B cell (primary cell): ENCODE results near the gene TOM1L1.

ENCODE experiments used
- CTCF ChIP-seq: fragments of 200-600 bp; IDR thresholded peaks from one replicate; pipeline ENCODE4 v1.8.0; 2022; ENCODE audit warnings: antibody characterized with exemption, mild to moderate bottlenecking
- EZH2 ChIP-seq: IDR thresholded peaks from 2 replicates; pipeline ENCODE4 v1.6.1; 2012; ENCODE audit warnings: borderline replicate concordance, low read depth, mild to moderate bottlenecking, moderate library complexity, low read length; ENCODE audit not compliant: insufficient read depth, poor library complexity, severe bottlenecking

GRCh38 chr17:54881255-54881972 is 19.2 kb upstream of the TOM1L1 start:
- TF ChIP-seq CTCF (no peak), EZH2 (no peak)
